ENCODE data around the gene ADGRE1. TPM values are rescaled to one million over a fixed set of nuclear protein-coding genes. Genes with fewer than 3 reads are reported as not detected.

ADGRE1 gene
- total RNA-seq, 2 experiments from 2014 or later: 0.44 TPM

- POLR2A ChIA-PET: no interaction called here
- CTCF ChIA-PET: no interaction called here
Observed at GRCh38 chr19:6935069-6935468, 47.7 kb downstream of the ADGRE1 start.

GRCh38 chr19:6935618-6936017, 48.2 kb downstream of the ADGRE1 start:
- CTCF ChIA-PET: no interaction called here
- POLR2A ChIA-PET: no interaction called here

- CTCF ChIA-PET: no interaction called here
Observed at GRCh38 chr19:6945733-6946132, 58.4 kb downstream of the ADGRE1 start.

GRCh38 chr19:6947745-6948144, 60.4 kb downstream of the ADGRE1 start:
- CTCF ChIA-PET: no interaction called here

More at GRCh38 chr19:6945733-6946132, 58.4 kb downstream of the ADGRE1 start:
- POLR2A ChIA-PET: no interaction called here

GRCh38 chr19:6948884-6949283, 61.5 kb downstream of the ADGRE1 start:
- CTCF ChIA-PET: interaction anchor here (0.8 kb wide), 1 partner anchor 15 kb away, joined by 3 read pairs; no protein-coding TSS in a partner anchor

More at GRCh38 chr19:6947745-6948144, 60.4 kb downstream of the ADGRE1 start:
- POLR2A ChIA-PET: interaction anchor here (0.6 kb wide), 1 partner anchor 424 kb away, joined by 4 read pairs; no protein-coding TSS in a partner anchor

GRCh38 chr19:6952956-6953355, 65.6 kb downstream of the ADGRE1 start:
- CTCF ChIA-PET: no interaction called here
- POLR2A ChIA-PET: no interaction called here

More at GRCh38 chr19:6948884-6949283, 61.5 kb downstream of the ADGRE1 start:
- POLR2A ChIA-PET: no interaction called here

GRCh38 chr19:6955082-6955481, 67.7 kb downstream of the ADGRE1 start:
- POLR2A ChIA-PET: no interaction called here
- CTCF ChIA-PET: interaction anchor here (0.6 kb wide), 1 partner anchor 333 kb away, joined by 3 read pairs; no protein-coding TSS in a partner anchor

- POLR2A ChIA-PET: no interaction called here
- CTCF ChIA-PET: no interaction called here
Observed at GRCh38 chr19:6956573-6956972, 69.2 kb downstream of the ADGRE1 start.

GRCh38 chr19:6958791-6959190, 71.4 kb downstream of the ADGRE1 start:
- CTCF ChIA-PET: no interaction called here
- POLR2A ChIA-PET: interaction anchor here (0.5 kb wide), 1 partner anchor 10 kb away, joined by 4 read pairs; no protein-coding TSS in a partner anchor

GRCh38 chr19:6963244-6963852, 76.0 kb downstream of the ADGRE1 start:
- CTCF ChIA-PET: interaction anchor here (0.7 to 1.5 kb wide), 3 partner anchors 14 to 987 kb away, joined by 3 to 5 read pairs (median 3); no protein-coding TSS in a partner anchor
- POLR2A ChIA-PET: no interaction called here

GRCh38 chr19:6963937-6964336, 76.6 kb downstream of the ADGRE1 start:
- CTCF ChIA-PET: interaction anchor here (0.6 to 1.5 kb wide), 4 partner anchors 9 to 21 kb away, joined by 3 to 5 read pairs (median 3); no protein-coding TSS in a partner anchor
- POLR2A ChIA-PET: no interaction called here

GRCh38 chr19:6967967-6968366, 80.6 kb downstream of the ADGRE1 start:
- ChIA-PET CTCF (no interaction called here), POLR2A (no interaction called here)

GRCh38 chr19:6969490-6969889, 82.1 kb downstream of the ADGRE1 start:
- ChIA-PET POLR2A (no interaction called here), CTCF (no interaction called here)

- ChIA-PET POLR2A (no interaction called here), CTCF (no interaction called here)
Observed at GRCh38 chr19:6970021-6970420, 82.6 kb downstream of the ADGRE1 start.

GRCh38 chr19:6970443-6970842, 83.1 kb downstream of the ADGRE1 start:
- ChIA-PET CTCF (no interaction called here), POLR2A (no interaction called here)

GRCh38 chr19:6971366-6971765, 84.0 kb downstream of the ADGRE1 start:
- CTCF ChIA-PET: interaction anchor here (0.6 kb wide), 1 partner anchor 842 kb away, joined by 3 read pairs; no protein-coding TSS in a partner anchor

GRCh38 chr19:6976197-6976596, 88.8 kb downstream of the ADGRE1 start:
- ChIA-PET CTCF (interaction anchor here (1.3 kb wide), 1 partner anchor 12 kb away, joined by 3 read pairs; no protein-coding TSS in a partner anchor), POLR2A (no interaction called here)

More at GRCh38 chr19:6971366-6971765, 84.0 kb downstream of the ADGRE1 start:
- POLR2A ChIA-PET: no interaction called here

- POLR2A ChIA-PET: no interaction called here
- CTCF ChIA-PET: no interaction called here
Observed at GRCh38 chr19:6979399-6979798, 92.0 kb downstream of the ADGRE1 start.

GRCh38 chr19:6983448-6983847, 96.1 kb downstream of the ADGRE1 start:
- CTCF ChIA-PET: interaction anchor here (0.9 kb wide), 1 partner anchor 358 kb away, joined by 3 read pairs; no protein-coding TSS in a partner anchor
- POLR2A ChIA-PET: no interaction called here

- ChIA-PET POLR2A (no interaction called here), CTCF (no interaction called here)
Observed at GRCh38 chr19:6987850-6988249, 100.5 kb downstream of the ADGRE1 start.

- ChIA-PET CTCF (no interaction called here), POLR2A (no interaction called here)
Observed at GRCh38 chr19:6988257-6988656, 100.9 kb downstream of the ADGRE1 start.
